AG04450 (cell line): Measurements from ENCODE around the gene KIAA1671. TPM values are rescaled to one million over a fixed set of nuclear protein-coding genes. Genes with fewer than 3 reads are reported as not detected.

ENCODE experiments used
- CTCF ChIA-PET: fragments of 300-600, 350-600 bp; formaldehyde crosslinking; extraction: SDS; loops from one replicate; lab custom pipeline; 2022; ENCODE audit warnings: antibody characterized with exemption, inconsistent platforms; lab: Charles Lee
- POLR2A ChIA-PET: fragments of 350-600 bp; formaldehyde crosslinking; extraction: SDS; loops from one replicate; lab custom pipeline; 2021; ENCODE audit warnings: antibody characterized with exemption, inconsistent platforms; lab: Yijun Ruan, JAX
- DNase-seq: peaks from one replicate; pipeline ENCODE4 v3.0.0-alpha.2; 2011; ENCODE audit warnings: low read depth, low spot score
- H3K27ac ChIP-seq: one replicate; pipeline ENCODE4 v1.5.1; 2012; ENCODE audit warnings: low read depth, low read length, control low read depth
- H3K27me3 ChIP-seq: one replicate; pipeline ENCODE4 v1.6.0; 2012; ENCODE audit warnings: low read length; ENCODE audit not compliant: control insufficient read depth, insufficient read depth
- H3K4me3 ChIP-seq: 2 replicates; pipeline ENCODE4 v1.5.1; 2011; ENCODE audit warnings: mild to moderate bottlenecking, low read depth, low read length, control low read depth
- H3K9me3 ChIP-seq: 2 replicates; pipeline ENCODE4 v1.5.1; 2012; ENCODE audit warnings: low read length; ENCODE audit not compliant: control insufficient read depth, insufficient read depth
- polyA plus RNA-seq: library from polyadenylated mRNA; depleted of rRNA; stranded (reverse); fragments of >200 nt; gene quantifications from 2 replicates; pipeline ENCODE4 v1.2.3, GENCODE V29; 2011
- TF ChIP-seq, protein P1 (sequence below): IDR thresholded peaks from 2 replicates; pipeline ENCODE4 v1.5.1; 2011; ENCODE audit warnings: low read depth, low read length, control low read depth, inconsistent platforms

Gene KIAA1671
- polyA plus RNA-seq, 1 experiment, result 0.02 TPM

- H3K27ac ChIP-seq, result no peak overlapping the region
- no peak for DNase-seq
- H3K4me3 ChIP-seq, result no peak overlapping the region
- H3K9me3 ChIP-seq, result peaks cover 20% of the 10 kb centered on the region
- H3K27me3 ChIP-seq, result no peaks in the 10 kb centered on the region
- POLR2A ChIA-PET, result no interaction called here
- CTCF ChIA-PET, result interaction anchor here (1.2 kb wide), 1 partner anchor 19 kb away, joined by 3 read pairs; no protein-coding TSS in a partner anchor
- TF ChIP-seq, protein P1, sequence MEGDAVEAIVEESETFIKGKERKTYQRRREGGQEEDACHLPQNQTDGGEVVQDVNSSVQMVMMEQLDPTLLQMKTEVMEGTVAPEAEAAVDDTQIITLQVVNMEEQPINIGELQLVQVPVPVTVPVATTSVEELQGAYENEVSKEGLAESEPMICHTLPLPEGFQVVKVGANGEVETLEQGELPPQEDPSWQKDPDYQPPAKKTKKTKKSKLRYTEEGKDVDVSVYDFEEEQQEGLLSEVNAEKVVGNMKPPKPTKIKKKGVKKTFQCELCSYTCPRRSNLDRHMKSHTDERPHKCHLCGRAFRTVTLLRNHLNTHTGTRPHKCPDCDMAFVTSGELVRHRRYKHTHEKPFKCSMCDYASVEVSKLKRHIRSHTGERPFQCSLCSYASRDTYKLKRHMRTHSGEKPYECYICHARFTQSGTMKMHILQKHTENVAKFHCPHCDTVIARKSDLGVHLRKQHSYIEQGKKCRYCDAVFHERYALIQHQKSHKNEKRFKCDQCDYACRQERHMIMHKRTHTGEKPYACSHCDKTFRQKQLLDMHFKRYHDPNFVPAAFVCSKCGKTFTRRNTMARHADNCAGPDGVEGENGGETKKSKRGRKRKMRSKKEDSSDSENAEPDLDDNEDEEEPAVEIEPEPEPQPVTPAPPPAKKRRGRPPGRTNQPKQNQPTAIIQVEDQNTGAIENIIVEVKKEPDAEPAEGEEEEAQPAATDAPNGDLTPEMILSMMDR, result no peak
These were observed 76.7 kb downstream of the KIAA1671 start for GRCh38 chr22:25029181-25029580.

DNA sequence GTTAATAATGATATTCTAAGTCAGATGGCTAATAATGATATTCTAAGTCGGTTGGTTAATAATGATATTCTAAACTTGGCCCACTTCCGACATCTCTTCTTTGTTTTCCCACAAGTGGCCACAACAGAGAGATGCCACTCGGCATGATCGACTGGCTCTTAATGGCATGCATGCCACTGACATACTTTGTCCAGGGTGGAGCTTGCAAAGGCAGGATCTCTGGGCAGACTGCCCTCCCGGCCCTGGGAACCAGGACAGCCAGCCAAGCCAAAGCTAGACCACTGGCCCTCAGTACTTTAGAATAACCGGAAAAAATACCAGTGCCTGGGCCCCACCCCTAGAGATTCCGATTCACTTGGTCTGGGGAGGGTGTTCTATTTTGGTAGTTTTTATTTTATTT, 78.1 kb downstream of the KIAA1671 start:
- TF ChIP-seq, protein P1, result no peak
- Histone ChIP-seq H3K27me3 (no peaks in the 10 kb centered on the region), H3K27ac (no peak overlapping the region), H3K9me3 (peaks cover 20% of the 10 kb centered on the region), H3K4me3 (no peak overlapping the region)
- ChIA-PET POLR2A (no interaction called here), CTCF (no interaction called here)
- no peak for DNase-seq

DNA sequence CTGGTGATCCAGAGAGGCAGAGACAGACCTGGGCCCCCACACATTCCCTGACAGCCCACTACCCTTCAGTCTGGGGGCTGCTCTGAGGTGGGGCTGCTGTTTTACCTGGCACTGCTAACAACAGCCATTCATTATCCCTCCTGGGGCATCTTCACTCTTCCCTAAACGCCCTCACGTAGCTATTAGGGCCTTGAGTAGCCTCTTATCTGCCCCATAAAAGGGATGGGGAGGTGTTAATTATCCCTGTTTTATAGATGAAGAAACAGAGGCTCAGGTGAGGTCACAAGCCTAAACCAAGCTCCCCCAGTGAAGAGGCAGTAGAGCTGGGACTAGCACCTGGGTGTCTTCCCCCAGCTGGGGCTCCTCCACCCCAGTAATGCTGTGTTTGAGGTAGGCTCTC, 79.5 kb downstream of the KIAA1671 start:
- H3K9me3 ChIP-seq, result peaks cover 20% of the 10 kb centered on the region
- no peaks in the 10 kb centered on the region for H3K27me3 ChIP-seq
- no peak overlapping the region for H3K4me3 ChIP-seq
- DNase-seq, result no peak
- POLR2A ChIA-PET, result no interaction called here
- TF ChIP-seq, protein P1, result no peak
- CTCF ChIA-PET, result no interaction called here
- no peak overlapping the region for H3K27ac ChIP-seq

DNA sequence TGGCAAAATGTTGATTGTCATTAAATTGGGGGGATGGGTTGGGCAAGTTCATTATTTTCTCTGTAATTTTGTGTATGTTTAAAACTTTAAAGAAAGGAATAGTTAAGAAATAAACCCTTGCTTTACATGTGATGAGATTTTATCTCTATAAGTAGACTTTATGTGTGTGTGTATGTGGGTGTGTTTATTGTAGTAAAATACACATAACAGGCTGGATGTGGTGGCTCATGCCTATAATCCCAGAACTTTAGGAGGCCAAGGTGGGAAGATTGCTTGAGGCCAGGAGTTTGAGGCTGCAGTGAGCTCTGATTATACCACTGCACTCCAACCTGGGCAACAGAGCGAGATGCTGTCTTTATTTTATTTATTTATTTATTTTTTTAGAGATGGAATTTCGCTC, 83.2 kb downstream of the KIAA1671 start:
- Histone ChIP-seq H3K27ac (no peak overlapping the region), H3K4me3 (no peak overlapping the region), H3K9me3 (no peaks in the 10 kb centered on the region; the same call in 1 of the 2 replicates), H3K27me3 (no peaks in the 10 kb centered on the region)
- DNase-seq, result no peak
- ChIA-PET POLR2A (no interaction called here), CTCF (no interaction called here)
- TF ChIP-seq, protein P1, result no peak

DNA sequence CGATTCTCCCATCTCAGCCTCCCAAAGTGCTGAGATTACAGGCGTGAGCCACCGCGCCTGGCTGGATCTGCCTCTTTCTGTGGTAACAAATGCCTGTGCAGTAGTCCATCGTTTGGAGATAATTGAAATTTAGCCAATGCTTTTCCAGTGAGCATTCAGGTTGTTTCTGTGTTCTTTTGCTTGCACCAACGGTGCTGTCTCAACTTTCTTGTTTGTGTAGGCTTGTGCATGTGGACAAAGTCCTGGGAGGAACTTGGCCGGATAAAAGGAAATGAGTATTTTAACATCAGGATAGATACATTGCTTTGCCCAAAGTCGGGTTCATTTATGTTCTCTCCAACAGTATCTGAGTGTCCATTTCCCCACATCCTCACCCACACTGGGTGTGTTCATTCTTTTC, 85.7 kb downstream of the KIAA1671 start:
- TF ChIP-seq, protein P1, result no peak
- H3K4me3 ChIP-seq, result no peak overlapping the region
- no peaks in the 10 kb centered on the region for H3K27me3 ChIP-seq
- ChIA-PET POLR2A (no interaction called here), CTCF (no interaction called here)
- no peak overlapping the region for H3K27ac ChIP-seq
- DNase-seq, result no peak
- H3K9me3 ChIP-seq, result no peaks in the 10 kb centered on the region; the same call in 1 of the 2 replicates
